Omental fat pad (tissue), 4 donors: ENCODE measurements around the gene TNFRSF12A. TPM values are rescaled to one million over a fixed set of nuclear protein-coding genes. Genes with fewer than 3 reads are reported as not detected.

Experiments used
- ATAC-seq: fragments of 150-250 bp; one replicate; pipeline ENCODE4 v1.9.1; 2016; ENCODE audit warnings: mild to moderate bottlenecking, moderate library complexity; ENCODE audit not compliant: low FRiP score
- DNase-seq: peaks from one replicate; pipeline ENCODE4 v3.0.0-alpha.2; 2019; ENCODE audit warnings: low spot score
- total RNA-seq, 4 donors: library from RNA; depleted of rRNA; stranded (reverse); fragments of >200 nt; gene quantifications; one replicate each; pipeline ENCODE4 v1.1.0, GENCODE V29; 2016
- TF ChIP-seq, protein P1 (sequence below), 3 donors: fragments of 450-650 bp; IDR thresholded peaks; one replicate each; pipeline ENCODE4 v1.5.1; 2016 to 2017; ENCODE audit warnings: antibody characterized with exemption in 3 of 3, mild to moderate bottlenecking in 3 of 3, moderate library complexity in 2 of 3

Gene TNFRSF12A
- total RNA-seq, 4 donors from 2014 or later: 9.0 to 465 (median 94.3) TPM

DNA sequence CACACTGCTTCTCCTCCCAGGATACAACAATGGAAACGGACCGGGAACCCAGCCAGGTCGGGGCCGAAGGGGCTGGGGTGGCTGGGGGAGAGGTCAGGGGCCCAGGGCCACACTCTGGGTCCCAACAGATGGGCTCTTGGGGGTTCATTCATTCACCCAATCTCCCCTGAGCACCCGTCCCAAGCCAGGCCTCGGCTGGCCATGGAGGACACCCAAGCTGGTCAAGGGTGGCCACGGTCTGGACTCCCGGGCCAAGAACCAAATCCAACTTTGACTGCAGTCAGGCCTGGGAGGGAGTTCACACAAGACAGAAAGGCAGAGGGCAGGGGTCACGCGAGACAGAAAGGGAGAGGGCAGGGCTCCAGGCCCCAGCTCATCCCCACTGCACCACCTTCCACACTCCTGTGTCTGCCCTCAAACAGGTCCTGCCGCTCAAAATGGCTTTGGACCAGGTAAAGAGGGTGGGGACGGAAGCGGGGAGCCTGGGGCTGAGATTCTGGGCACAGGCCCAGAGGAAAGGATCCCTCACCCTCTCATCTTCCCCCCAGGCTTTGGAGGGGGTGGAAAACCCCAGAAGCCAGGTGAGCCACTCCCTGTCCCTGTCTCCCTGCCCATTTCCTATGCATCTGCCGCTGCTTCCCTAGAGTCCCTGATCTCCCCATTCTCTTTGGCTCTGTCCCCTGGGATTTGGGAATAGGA, 27.6 kb upstream of the TNFRSF12A start:
- TF ChIP-seq, protein P1, sequence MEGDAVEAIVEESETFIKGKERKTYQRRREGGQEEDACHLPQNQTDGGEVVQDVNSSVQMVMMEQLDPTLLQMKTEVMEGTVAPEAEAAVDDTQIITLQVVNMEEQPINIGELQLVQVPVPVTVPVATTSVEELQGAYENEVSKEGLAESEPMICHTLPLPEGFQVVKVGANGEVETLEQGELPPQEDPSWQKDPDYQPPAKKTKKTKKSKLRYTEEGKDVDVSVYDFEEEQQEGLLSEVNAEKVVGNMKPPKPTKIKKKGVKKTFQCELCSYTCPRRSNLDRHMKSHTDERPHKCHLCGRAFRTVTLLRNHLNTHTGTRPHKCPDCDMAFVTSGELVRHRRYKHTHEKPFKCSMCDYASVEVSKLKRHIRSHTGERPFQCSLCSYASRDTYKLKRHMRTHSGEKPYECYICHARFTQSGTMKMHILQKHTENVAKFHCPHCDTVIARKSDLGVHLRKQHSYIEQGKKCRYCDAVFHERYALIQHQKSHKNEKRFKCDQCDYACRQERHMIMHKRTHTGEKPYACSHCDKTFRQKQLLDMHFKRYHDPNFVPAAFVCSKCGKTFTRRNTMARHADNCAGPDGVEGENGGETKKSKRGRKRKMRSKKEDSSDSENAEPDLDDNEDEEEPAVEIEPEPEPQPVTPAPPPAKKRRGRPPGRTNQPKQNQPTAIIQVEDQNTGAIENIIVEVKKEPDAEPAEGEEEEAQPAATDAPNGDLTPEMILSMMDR (IDR thresholded peaks at IDR 0.05): no peak
- no peak for DNase-seq
- ATAC-seq: no peak

DNA sequence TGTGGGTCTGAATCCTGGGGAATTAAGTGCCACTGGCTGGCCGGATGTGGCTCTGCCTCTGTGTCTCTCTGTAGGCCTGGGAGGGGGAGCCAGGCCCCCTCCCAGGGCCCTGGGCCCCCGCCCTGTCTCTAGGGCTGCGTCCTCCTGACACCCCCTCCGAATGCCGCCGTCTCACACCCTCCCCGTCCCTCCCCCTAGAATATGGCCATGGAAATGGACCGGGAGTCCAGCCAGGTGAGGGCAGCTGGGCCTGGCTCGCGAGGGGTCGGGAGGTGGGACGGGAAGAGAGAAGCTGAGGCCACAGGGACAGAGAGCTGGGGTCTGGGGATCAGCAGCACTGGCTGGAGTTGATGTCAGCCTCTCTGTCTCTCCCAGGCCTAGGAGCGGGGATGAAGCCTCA, 23.9 kb upstream of the TNFRSF12A start:
- DNase-seq: no peak
- no peak for ATAC-seq
- TF ChIP-seq, protein P1 (IDR thresholded peaks at IDR 0.05): no peak

DNA sequence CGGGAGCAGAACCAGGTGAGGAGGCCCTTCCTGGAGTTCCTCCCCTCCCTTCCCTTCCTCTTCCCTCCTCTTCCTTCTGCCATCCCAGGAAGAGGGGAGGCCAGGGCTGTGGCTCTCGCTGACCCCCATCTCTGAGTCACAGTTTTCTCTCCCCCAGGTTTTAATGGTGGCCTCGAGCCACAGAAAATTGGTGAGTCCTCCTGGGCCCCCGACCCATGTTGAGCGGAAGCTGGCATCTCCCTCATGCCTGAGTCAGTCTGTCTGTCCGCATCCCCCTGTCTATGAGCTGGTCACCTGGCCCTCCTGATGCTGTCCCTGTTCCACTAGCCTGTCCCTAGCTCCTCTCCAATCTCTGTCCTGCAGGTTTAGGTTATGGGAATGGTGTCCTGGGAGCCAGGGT, 20.2 kb upstream of the TNFRSF12A start:
- ATAC-seq: no peak
- TF ChIP-seq, protein P1 (IDR thresholded peaks at IDR 0.05): no peak
- no peak for DNase-seq

DNA sequence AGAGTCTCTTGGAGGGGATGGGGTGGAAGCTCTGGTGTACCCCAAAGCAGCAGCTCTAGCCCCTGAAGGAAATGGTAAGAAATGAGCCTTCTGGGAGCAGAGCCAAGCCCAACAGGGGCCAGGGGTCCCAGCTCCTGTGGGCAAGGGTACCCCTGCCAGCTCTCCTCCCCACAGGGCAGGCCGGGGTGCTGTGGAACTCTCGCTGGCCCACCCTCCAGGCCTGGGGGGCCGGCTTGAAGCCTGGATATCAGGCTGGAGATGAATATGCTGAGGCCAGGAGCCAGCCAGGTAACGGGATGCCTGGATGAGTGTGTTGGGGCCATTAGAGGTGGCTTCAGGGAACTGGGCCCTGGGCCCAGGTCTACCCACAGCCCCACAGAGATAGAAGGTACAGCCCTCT, 19.6 kb upstream of the TNFRSF12A start:
- TF ChIP-seq, protein P1 (IDR thresholded peaks at IDR 0.05): no peak
- ATAC-seq (no peak), DNase-seq (no peak)

DNA sequence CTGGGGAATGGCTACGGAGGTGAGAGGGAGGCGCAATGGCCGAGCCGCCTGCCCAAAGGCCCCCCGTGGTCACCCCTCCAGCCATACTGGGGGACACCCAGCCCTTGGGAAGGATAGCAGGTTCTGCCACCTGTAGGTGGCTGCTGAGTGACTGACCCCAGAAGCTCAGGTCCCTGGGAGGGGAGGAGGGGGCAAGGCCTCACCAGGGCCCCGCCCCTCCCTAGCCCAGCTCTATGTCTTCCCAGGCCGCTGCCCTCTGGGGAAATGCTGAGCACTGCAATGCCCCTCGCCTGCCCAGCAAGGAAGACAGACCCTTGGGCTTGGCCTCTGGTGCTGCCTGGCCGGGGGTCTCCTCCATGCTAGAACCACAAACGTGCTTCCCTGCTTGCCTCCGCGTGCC, 18.9 kb upstream of the TNFRSF12A start:
- TF ChIP-seq, protein P1 (IDR thresholded peaks at IDR 0.05): no peak
- no peak for ATAC-seq
- DNase-seq: no peak

DNA sequence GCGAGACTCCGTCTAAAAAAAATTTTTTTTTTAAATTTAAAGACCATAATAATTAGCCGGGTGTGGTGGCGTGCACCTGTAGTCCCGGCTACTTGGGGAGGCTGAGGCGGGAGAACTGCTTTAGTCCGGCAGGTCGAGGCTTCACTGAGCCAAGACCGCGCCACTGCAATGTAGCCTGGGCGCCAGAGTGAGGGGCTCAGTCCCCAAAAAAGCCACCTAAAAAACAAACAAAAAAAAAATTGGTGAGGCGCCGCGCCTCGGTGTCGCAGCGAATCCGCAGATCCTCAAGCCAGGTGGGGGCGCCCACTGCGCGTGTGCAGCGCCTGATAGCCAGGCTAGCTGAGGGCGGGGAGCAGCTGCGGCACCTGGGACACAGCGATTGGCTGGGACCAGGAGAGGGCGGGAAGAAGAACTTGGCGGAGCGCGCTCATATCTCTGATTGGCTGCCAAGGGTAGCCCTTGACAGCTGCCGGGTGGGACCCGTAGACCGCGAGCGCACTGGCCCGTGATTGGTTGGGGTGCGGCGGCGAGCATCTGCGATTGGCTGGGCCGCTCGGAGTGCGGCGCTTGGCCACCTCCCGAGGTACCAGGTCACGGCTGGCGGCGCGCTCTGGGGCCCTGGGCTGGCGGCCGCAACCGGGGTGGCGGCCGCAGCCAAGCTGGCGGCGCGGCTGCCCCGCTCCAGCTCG, 16.4 kb upstream of the TNFRSF12A start:
- peak; percentile 99 for ATAC-seq
- TF ChIP-seq, protein P1 (IDR thresholded peaks at IDR 0.05): peak in 1 of 3 donors; percentile 4
- DNase-seq: peak; percentile 78

DNA sequence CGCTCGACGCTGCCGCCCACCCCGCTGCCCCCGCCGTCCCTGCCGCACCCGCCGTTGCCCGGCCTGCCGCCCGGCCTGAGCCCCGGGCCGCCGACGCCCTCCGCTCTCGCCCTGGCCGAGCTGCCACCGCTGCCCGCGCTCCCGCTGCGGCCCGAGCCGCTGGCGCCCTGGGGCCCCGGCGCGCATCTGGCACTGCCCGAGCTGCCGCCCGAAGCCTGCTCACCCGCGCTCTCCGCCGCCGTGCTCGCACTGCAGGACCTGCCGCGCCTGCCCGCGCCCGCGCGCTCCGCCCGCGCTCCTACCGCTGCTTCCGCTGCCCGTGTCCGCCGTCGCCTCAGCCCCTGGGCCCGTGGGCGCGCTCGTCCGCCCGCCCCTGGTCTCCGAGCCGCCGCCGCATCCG, 15.8 kb upstream of the TNFRSF12A start:
- peak; percentile 37 for ATAC-seq
- DNase-seq: no peak

More for the DNA sequence above, 15.8 kb upstream of the TNFRSF12A start:
- TF ChIP-seq, protein P1 (IDR thresholded peaks at IDR 0.05): no peak
